CD14-positive monocyte (primary cell): ENCODE measurements around the gene DGKI. TPM values are rescaled to one million over a fixed set of nuclear protein-coding genes. Genes with fewer than 3 reads are reported as not detected.

ENCODE experiments used
- DNase-seq, 3 donors: peaks; one replicate each; pipeline ENCODE4 v3.0.0-alpha.2; 2011 to 2022
- H2AFZ ChIP-seq: 2 replicates; pipeline ENCODE4 v1.6.0; 2012; ENCODE audit warnings: mild to moderate bottlenecking, low read depth, low read length, inconsistent platforms; ENCODE audit not compliant: insufficient read depth, poor library complexity, severe bottlenecking
- H3K27ac ChIP-seq, 2 donors: 1 replicate in 1 of 2; 2 replicates in 1 of 2; pipeline ENCODE4 v1.5.1; 2012 to 2013; ENCODE audit warnings: low read length in 2 of 2, control low read depth in 1 of 2, inconsistent platforms in 1 of 2, low read depth in 1 of 2, mild to moderate bottlenecking in 1 of 2
- H3K27me3 ChIP-seq, 2 donors: one replicate each; pipeline versions ENCODE4 v1.6.0 to v1.6.1; 2011 to 2013; ENCODE audit warnings: low read length in 2 of 2; ENCODE audit not compliant: control insufficient read depth in 2 of 2, insufficient read depth in 2 of 2
- H3K36me3 ChIP-seq, 2 donors: replicated peaks in 1 of 2; 1 replicate in 1 of 2; 2 replicates in 1 of 2; pipeline versions ENCODE4 v1.5.1 to v1.6.1; 2012 to 2013; ENCODE audit warnings: low read length in 2 of 2, control low read depth in 1 of 2, inconsistent platforms in 1 of 2, mild to moderate bottlenecking in 1 of 2; ENCODE audit not compliant: insufficient read depth in 2 of 2, control insufficient read depth in 1 of 2
- H3K4me1 ChIP-seq, 2 donors: 1 replicate in 1 of 2; 2 replicates in 1 of 2; pipeline versions ENCODE4 v1.5.1 to v1.6.1; 2012 to 2013; ENCODE audit warnings: low read length in 2 of 2, control low read depth in 1 of 2, inconsistent platforms in 1 of 2, mild to moderate bottlenecking in 1 of 2, moderate library complexity in 1 of 2; ENCODE audit not compliant: insufficient read depth in 2 of 2, control insufficient read depth in 1 of 2
- H3K4me2 ChIP-seq: replicated peaks from 2 replicates; pipeline ENCODE3; 2012; ENCODE audit warnings: low read length, moderate library complexity, mild to moderate bottlenecking; ENCODE audit not compliant: poor library complexity, severe bottlenecking; ENCODE audit errors: extremely low read depth
- H3K4me3 ChIP-seq, 3 experiments: fragments of 200-600 bp in 1 of 3; sonication (generic) in 1 of 3; replicated peaks in 1 of 3; 1 replicate in 2 of 3; 2 replicates in 1 of 3; pipeline ENCODE4 v1.5.1; 2011 to 2013; ENCODE audit warnings: low read length in 3 of 3, mild to moderate bottlenecking in 3 of 3, control low read depth in 2 of 3, low read depth in 2 of 3, inconsistent platforms in 1 of 3, moderate library complexity in 1 of 3
- H3K79me2 ChIP-seq: 2 replicates; pipeline ENCODE4 v1.6.0; 2012; ENCODE audit warnings: mild to moderate bottlenecking, control low read depth, inconsistent platforms, low read length, moderate library complexity; ENCODE audit not compliant: insufficient read depth
- H3K9ac ChIP-seq: 2 replicates; pipeline ENCODE4 v1.6.0; 2017; ENCODE audit warnings: low read length, mild to moderate bottlenecking; ENCODE audit not compliant: insufficient read depth, poor library complexity, severe bottlenecking
- H3K9me3 ChIP-seq, 2 donors: replicated peaks in 1 of 2; 1 replicate in 1 of 2; 2 replicates in 1 of 2; pipeline versions ENCODE4 v1.5.1 to v1.6.1; 2012 to 2013; ENCODE audit warnings: low read length in 2 of 2, control low read depth in 1 of 2; ENCODE audit not compliant: control insufficient read depth in 1 of 2, insufficient read depth in 1 of 2
- H4K20me1 ChIP-seq: 2 replicates; pipeline ENCODE4 v1.6.0; 2012; ENCODE audit warnings: mild to moderate bottlenecking, low read length, control low read depth, moderate library complexity; ENCODE audit not compliant: insufficient read depth
- H3K27ac Mint-ChIP-seq, 7 donors: one replicate each; pipeline ENCODE4 v1.8.0; 2020; ENCODE audit warnings: mild to moderate bottlenecking in 7 of 7, mixed read lengths in 7 of 7, moderate library complexity in 6 of 7, inconsistent platforms in 2 of 7
- H3K27me3 Mint-ChIP-seq, 3 donors: one replicate each; pipeline ENCODE4 v1.8.0; 2021 to 2022; ENCODE audit warnings: low read depth in 3 of 3, mild to moderate bottlenecking in 3 of 3, mixed read lengths in 3 of 3, moderate library complexity in 3 of 3, inconsistent platforms in 1 of 3
- H3K36me3 Mint-ChIP-seq, 2 donors: one replicate each; pipeline ENCODE4 v1.8.0; 2020; ENCODE audit warnings: mixed read lengths in 2 of 2, inconsistent platforms in 1 of 2, mild to moderate bottlenecking in 1 of 2
- H3K4me1 Mint-ChIP-seq: one replicate; pipeline ENCODE4 v1.8.0; 2020; ENCODE audit warnings: mild to moderate bottlenecking, mixed read lengths
- H3K4me3 Mint-ChIP-seq, 2 donors: one replicate each; pipeline ENCODE4 v1.8.0; 2020; ENCODE audit warnings: mild to moderate bottlenecking in 2 of 2, mixed read lengths in 2 of 2, moderate library complexity in 1 of 2
- H3K9me3 Mint-ChIP-seq, 7 donors: one replicate each; pipeline ENCODE4 v1.8.0; 2020 to 2022; ENCODE audit warnings: mixed read lengths in 7 of 7, mild to moderate bottlenecking in 6 of 7, moderate library complexity in 6 of 7, inconsistent platforms in 2 of 7
- WGBS: methylation state at CpG from one replicate; pipeline ENCODE4 v1.1.5; 2013; ENCODE audit warnings: missing lambda C conversion rate; ENCODE audit not compliant: insufficient coverage; 5-methylcytosine and 5-hydroxymethylcytosine counted together
- intact Hi-C, 2 donors: fragments of 100-400 bp; cut with micrococcal nuclease; formaldehyde crosslinking; loops; one replicate each; pipeline versions ENCODE4 v1.15.0 to v1.15.1; 2023
- polyA plus RNA-seq, 3 donors: library from polyadenylated mRNA; depleted of rRNA in 1 of 3; unstranded in 2 of 3; stranded (reverse) in 1 of 3; fragments of 300-500 nt in 2 of 3; fragments of >200 nt in 1 of 3; fragmentation: Illumina TruSeq in 2 of 3; gene quantifications; 1 replicate in 2 of 3; 2 replicates in 1 of 3; pipeline ENCODE4 v1.2.3, GENCODE V29; 2012 to 2021
- TF ChIP-seq, protein P1 (sequence below): fragments of 200-600 bp; IDR thresholded peaks from one replicate; pipeline ENCODE4 v1.8.0; 2022; ENCODE audit warnings: antibody characterized with exemption, mild to moderate bottlenecking

DGKI gene
- polyA plus RNA-seq, 3 donors = not detected

DNA sequence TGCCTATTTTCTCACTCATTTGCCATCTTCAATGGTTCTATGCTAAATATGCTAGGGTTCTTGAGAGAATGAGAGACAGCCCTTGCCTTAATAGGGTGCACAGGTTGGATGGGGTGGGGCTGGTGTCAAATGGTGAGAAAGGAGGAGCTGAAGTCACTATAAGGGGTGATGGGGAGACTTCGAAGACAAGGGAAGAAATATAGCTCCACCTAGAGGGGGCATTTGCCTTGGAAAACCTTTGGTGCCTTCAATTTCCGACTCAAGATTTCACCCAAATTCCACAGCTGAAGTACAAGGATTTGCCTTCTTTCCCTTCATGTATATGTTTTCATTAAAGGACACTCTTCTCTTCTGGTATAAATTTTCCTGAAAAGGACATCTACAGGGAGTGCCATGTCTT lies 508.9 kb downstream of the DGKI start:
- H3K36me3 ChIP-seq = no peaks in the 10 kb centered on the region
- no peaks in the 10 kb centered on the region for H3K27me3 ChIP-seq
- WGBS = no CpG with 5 or more reads among the region's 2 CpGs
- no peaks in the 10 kb centered on the region for H3K4me1 Mint-ChIP-seq
- H3K27ac ChIP-seq = no peak overlapping the region
- no peaks in the 10 kb centered on the region for H3K27me3 Mint-ChIP-seq
- H2AFZ ChIP-seq = no peak overlapping the region
- no peak overlapping the region for H3K27ac Mint-ChIP-seq
- peaks cover 0 to 10% (median 4%) of the 10 kb centered on the region in 7 donors for H3K9me3 Mint-ChIP-seq
- H3K9me3 ChIP-seq = peaks cover 4 to 6% of the 10 kb centered on the region in 2 donors
- H3K9ac ChIP-seq = no peak overlapping the region
- no peaks in the 10 kb centered on the region for H3K79me2 ChIP-seq
- no peak overlapping the region for H3K4me3 Mint-ChIP-seq
- H3K4me2 ChIP-seq = no peak overlapping the region
- H3K4me1 ChIP-seq = no peaks in the 10 kb centered on the region
- TF ChIP-seq, protein P1, sequence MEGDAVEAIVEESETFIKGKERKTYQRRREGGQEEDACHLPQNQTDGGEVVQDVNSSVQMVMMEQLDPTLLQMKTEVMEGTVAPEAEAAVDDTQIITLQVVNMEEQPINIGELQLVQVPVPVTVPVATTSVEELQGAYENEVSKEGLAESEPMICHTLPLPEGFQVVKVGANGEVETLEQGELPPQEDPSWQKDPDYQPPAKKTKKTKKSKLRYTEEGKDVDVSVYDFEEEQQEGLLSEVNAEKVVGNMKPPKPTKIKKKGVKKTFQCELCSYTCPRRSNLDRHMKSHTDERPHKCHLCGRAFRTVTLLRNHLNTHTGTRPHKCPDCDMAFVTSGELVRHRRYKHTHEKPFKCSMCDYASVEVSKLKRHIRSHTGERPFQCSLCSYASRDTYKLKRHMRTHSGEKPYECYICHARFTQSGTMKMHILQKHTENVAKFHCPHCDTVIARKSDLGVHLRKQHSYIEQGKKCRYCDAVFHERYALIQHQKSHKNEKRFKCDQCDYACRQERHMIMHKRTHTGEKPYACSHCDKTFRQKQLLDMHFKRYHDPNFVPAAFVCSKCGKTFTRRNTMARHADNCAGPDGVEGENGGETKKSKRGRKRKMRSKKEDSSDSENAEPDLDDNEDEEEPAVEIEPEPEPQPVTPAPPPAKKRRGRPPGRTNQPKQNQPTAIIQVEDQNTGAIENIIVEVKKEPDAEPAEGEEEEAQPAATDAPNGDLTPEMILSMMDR = no peak
- DNase-seq = no peak
- intact Hi-C loops = no loop called here
- H3K36me3 Mint-ChIP-seq = no peaks in the 10 kb centered on the region
- no peaks in the 10 kb centered on the region for H4K20me1 ChIP-seq
- no peak overlapping the region for H3K4me3 ChIP-seq

DNA sequence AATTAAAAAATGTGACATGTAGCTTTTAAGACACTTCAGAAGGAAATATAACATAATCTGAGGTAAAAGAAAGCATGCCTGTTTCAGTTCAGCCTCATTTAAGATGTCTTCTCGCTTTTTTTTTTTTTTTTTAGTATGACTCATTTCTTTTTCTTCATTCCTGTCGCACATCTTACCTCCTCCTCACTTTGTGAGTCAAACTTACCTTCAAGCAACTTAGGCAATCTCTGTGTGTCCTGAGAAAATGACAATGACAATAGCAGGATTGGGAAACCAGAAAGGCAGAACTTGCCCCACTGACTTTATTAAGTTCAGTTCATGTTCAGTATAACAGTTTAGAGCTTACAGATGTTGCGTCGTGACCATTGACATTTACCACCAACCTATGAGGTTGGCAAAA lies 511.0 kb downstream of the DGKI start:
- Mint-ChIP-seq H3K9me3 (peaks cover 0 to 17% (median 4%) of the 10 kb centered on the region in 7 donors), H3K4me1 (no peaks in the 10 kb centered on the region), H3K36me3 (no peaks in the 10 kb centered on the region), H3K27ac (no peak overlapping the region), H3K27me3 (no peaks in the 10 kb centered on the region), H3K4me3 (no peak overlapping the region)
- Histone ChIP-seq H4K20me1 (no peaks in the 10 kb centered on the region), H3K9me3 (peaks cover 4 to 11% of the 10 kb centered on the region in 2 donors), H2AFZ (no peak overlapping the region), H3K27me3 (no peaks in the 10 kb centered on the region), H3K36me3 (no peaks in the 10 kb centered on the region), H3K4me2 (no peak overlapping the region), H3K9ac (no peak overlapping the region), H3K4me3 (no peak overlapping the region), H3K4me1 (no peaks in the 10 kb centered on the region), H3K79me2 (no peaks in the 10 kb centered on the region), H3K27ac (no peak overlapping the region)
- intact Hi-C loops = no loop called here
- 87% methylated on average over 3 of the region's 4 CpGs for WGBS
- no peak for DNase-seq
- TF ChIP-seq, protein P1 = no peak
